ENCODE results near the gene HTR2B. TPM values are rescaled to one million over a fixed set of nuclear protein-coding genes. Genes with fewer than 3 reads are reported as not detected.

HTR2B gene
- total RNA-seq, result under 1 TPM in 2 of 3 donors, not detected in 1; 0.08 to 0.23 TPM

GRCh38 chr2:231124838-231125568, at the start of gene HTR2B:
Gene HTR2B (minus strand): TSS chr2:231125042. CDS start chr2:231123764, 1,278 bp downstream.
- Mint-ChIP-seq H3K4me1 (ENCODE audit: low read depth) (peaks cover 25% of the 10 kb centered on the region), H3K27me3 (ENCODE audit: low read depth) (no peaks in the 10 kb centered on the region), H3K9me3 (no peaks in the 10 kb centered on the region), H3K36me3 (ENCODE audit: insufficient read depth) (peaks cover 6% of the 10 kb centered on the region), H3K4me3 (peak within 1 kb of the TSS; percentile 19)
- no peak for DNase-seq
- peak; percentile 71 to 86 for ATAC-seq

- Mint-ChIP-seq H3K4me3 (no peak overlapping the region), H3K36me3 (ENCODE audit: insufficient read depth) (peaks cover 40% of the 10 kb centered on the region), H3K9me3 (no peaks in the 10 kb centered on the region), H3K4me1 (ENCODE audit: low read depth) (peaks cover 11% of the 10 kb centered on the region), H3K27me3 (ENCODE audit: low read depth) (no peaks in the 10 kb centered on the region)
- no peak for DNase-seq
- no peak for ATAC-seq
These were observed 49.4 kb upstream of the HTR2B start for GRCh38 chr2:231174211-231174651.

- Mint-ChIP-seq H3K4me3 (no peak overlapping the region), H3K27me3 (ENCODE audit: low read depth) (no peaks in the 10 kb centered on the region), H3K4me1 (ENCODE audit: low read depth) (peaks cover 26% of the 10 kb centered on the region), H3K36me3 (ENCODE audit: insufficient read depth) (peaks cover 57% of the 10 kb centered on the region), H3K9me3 (no peaks in the 10 kb centered on the region)
- no peak for ATAC-seq
- DNase-seq, result no peak
These were observed 47.2 kb upstream of the HTR2B start for GRCh38 chr2:231172025-231172424.

GRCh38 chr2:231170055-231170454, 45.2 kb upstream of the HTR2B start:
- peaks cover 65% of the 10 kb centered on the region for H3K36me3 Mint-ChIP-seq (ENCODE audit: insufficient read depth)
- H3K9me3 Mint-ChIP-seq, result no peaks in the 10 kb centered on the region
- H3K4me3 Mint-ChIP-seq, result no peak overlapping the region
- DNase-seq, result no peak
- no peaks in the 10 kb centered on the region for H3K27me3 Mint-ChIP-seq (ENCODE audit: low read depth)
- no peak for ATAC-seq
- peaks cover 29% of the 10 kb centered on the region for H3K4me1 Mint-ChIP-seq (ENCODE audit: low read depth)

GRCh38 chr2:231169488-231169887, 44.6 kb upstream of the HTR2B start:
- DNase-seq (no peak), ATAC-seq (no peak)
- H3K27me3 Mint-ChIP-seq (ENCODE audit: low read depth), result no peaks in the 10 kb centered on the region
- H3K36me3 Mint-ChIP-seq (ENCODE audit: insufficient read depth), result peaks cover 65% of the 10 kb centered on the region
- no peaks in the 10 kb centered on the region for H3K9me3 Mint-ChIP-seq
- H3K4me1 Mint-ChIP-seq (ENCODE audit: low read depth), result peaks cover 29% of the 10 kb centered on the region
- no peak overlapping the region for H3K4me3 Mint-ChIP-seq

- DNase-seq (no peak), ATAC-seq (peak in 1 of 2 donors; percentile 55)
- H3K9me3 Mint-ChIP-seq, result no peaks in the 10 kb centered on the region
- H3K4me1 Mint-ChIP-seq (ENCODE audit: low read depth), result peaks cover 29% of the 10 kb centered on the region
- H3K36me3 Mint-ChIP-seq (ENCODE audit: insufficient read depth), result peaks cover 64% of the 10 kb centered on the region
- H3K4me3 Mint-ChIP-seq, result no peak overlapping the region
- H3K27me3 Mint-ChIP-seq (ENCODE audit: low read depth), result no peaks in the 10 kb centered on the region
These were observed 43.8 kb upstream of the HTR2B start for GRCh38 chr2:231168460-231169139.

- ATAC-seq, result peak; percentile 67 to 69
These were observed 43.1 kb upstream of the HTR2B start for GRCh38 chr2:231167745-231168459.

GRCh38 chr2:231163414-231164095, 38.7 kb upstream of the HTR2B start:
- no peak for ATAC-seq
- peaks cover 37% of the 10 kb centered on the region for H3K4me1 Mint-ChIP-seq (ENCODE audit: low read depth)
- no peak overlapping the region for H3K4me3 Mint-ChIP-seq
- peaks cover 49% of the 10 kb centered on the region for H3K36me3 Mint-ChIP-seq (ENCODE audit: insufficient read depth)
- no peak for DNase-seq
- H3K27me3 Mint-ChIP-seq (ENCODE audit: low read depth), result no peaks in the 10 kb centered on the region
- no peaks in the 10 kb centered on the region for H3K9me3 Mint-ChIP-seq

More at GRCh38 chr2:231167745-231168459, 43.1 kb upstream of the HTR2B start:
- no peaks in the 10 kb centered on the region for H3K27me3 Mint-ChIP-seq (ENCODE audit: low read depth)
- H3K9me3 Mint-ChIP-seq, result no peaks in the 10 kb centered on the region
- peaks cover 68% of the 10 kb centered on the region for H3K36me3 Mint-ChIP-seq (ENCODE audit: insufficient read depth)
- peaks cover 29% of the 10 kb centered on the region for H3K4me1 Mint-ChIP-seq (ENCODE audit: low read depth)
- H3K4me3 Mint-ChIP-seq, result no peak overlapping the region
- DNase-seq, result no peak

- peaks cover 44% of the 10 kb centered on the region for H3K36me3 Mint-ChIP-seq (ENCODE audit: insufficient read depth)
- H3K27me3 Mint-ChIP-seq (ENCODE audit: low read depth), result no peaks in the 10 kb centered on the region
These were observed 38.2 kb upstream of the HTR2B start for GRCh38 chr2:231163011-231163410.

GRCh38 chr2:231161877-231162329, 37.1 kb upstream of the HTR2B start:
- Mint-ChIP-seq H3K27me3 (ENCODE audit: low read depth) (no peaks in the 10 kb centered on the region), H3K4me1 (ENCODE audit: low read depth) (peaks cover 21% of the 10 kb centered on the region), H3K9me3 (no peaks in the 10 kb centered on the region), H3K36me3 (ENCODE audit: insufficient read depth) (peaks cover 36% of the 10 kb centered on the region), H3K4me3 (no peak overlapping the region)
- DNase-seq (no peak), ATAC-seq (peak in 1 of 2 donors; percentile 18)

More at GRCh38 chr2:231163011-231163410, 38.2 kb upstream of the HTR2B start:
- DNase-seq (no peak), ATAC-seq (no peak)
- no peak overlapping the region for H3K4me3 Mint-ChIP-seq
- H3K4me1 Mint-ChIP-seq (ENCODE audit: low read depth), result peaks cover 32% of the 10 kb centered on the region
- no peaks in the 10 kb centered on the region for H3K9me3 Mint-ChIP-seq

- peak; percentile 81 to 82 for ATAC-seq
- peaks cover 17% of the 10 kb centered on the region for H3K4me1 Mint-ChIP-seq (ENCODE audit: low read depth)
- no peaks in the 10 kb centered on the region for H3K27me3 Mint-ChIP-seq (ENCODE audit: low read depth)
- no peak overlapping the region for H3K4me3 Mint-ChIP-seq
- H3K36me3 Mint-ChIP-seq (ENCODE audit: insufficient read depth), result peaks cover 33% of the 10 kb centered on the region
- no peaks in the 10 kb centered on the region for H3K9me3 Mint-ChIP-seq
- no peak for DNase-seq
These were observed 36.5 kb upstream of the HTR2B start for GRCh38 chr2:231161252-231161839.

- Mint-ChIP-seq H3K4me1 (ENCODE audit: low read depth) (peaks cover 17% of the 10 kb centered on the region), H3K27me3 (ENCODE audit: low read depth) (no peaks in the 10 kb centered on the region), H3K4me3 (no peak overlapping the region), H3K36me3 (ENCODE audit: insufficient read depth) (peaks cover 30% of the 10 kb centered on the region), H3K9me3 (no peaks in the 10 kb centered on the region)
- ATAC-seq (no peak), DNase-seq (no peak)
These were observed 35.9 kb upstream of the HTR2B start for GRCh38 chr2:231160701-231161100.

GRCh38 chr2:231159306-231159705, 34.5 kb upstream of the HTR2B start:
- no peak for ATAC-seq
- Mint-ChIP-seq H3K4me3 (no peak overlapping the region), H3K9me3 (no peaks in the 10 kb centered on the region), H3K36me3 (ENCODE audit: insufficient read depth) (peaks cover 22% of the 10 kb centered on the region), H3K4me1 (ENCODE audit: low read depth) (peaks cover 17% of the 10 kb centered on the region), H3K27me3 (ENCODE audit: low read depth) (no peaks in the 10 kb centered on the region)
- no peak for DNase-seq

Measured in activated T-cell treated with anti-CD3 and anti-CD28 coated beads, Interleukin-2, amount 50 U/mL, for 4 hours (primary cell).